K562 (cell line): ENCODE results near the gene SLC22A6. TPM values are rescaled to one million over a fixed set of nuclear protein-coding genes. Genes with fewer than 3 reads are reported as not detected.
A peak's percentile ranks its signal among the peaks of the same experiment; 100 is the strongest.

Experiments
- ATAC-seq: fragments of 200-7000 bp; cut with Tn5 transposase; 3 replicates; pipeline ENCODE4 v1.9.1; 2020; ENCODE audit warnings: moderate library complexity
- BruUV-seq: library from RNA; stranded (reverse); fragments of 400-500 nt; replicated peaks from 2 replicates; lab custom pipeline; 2021; lab: Mats Ljungman, UMichigan
- CTCF ChIA-PET: fragments of 300-600 bp; formaldehyde crosslinking; extraction: SDS; loops from one replicate; lab custom pipeline; 2021; ENCODE audit warnings: low intra/inter-chr PET ratio; lab: Yijun Ruan, JAX
- POLR2A ChIA-PET: fragments of 300-600, 350-650 bp; sonication (Branson Sonifier 250); formaldehyde crosslinking; extraction: SDS; loops from one replicate; lab custom pipeline; 2021; ENCODE audit warnings: antibody characterized with exemption, inconsistent platforms; lab: Yijun Ruan, JAX
- DNase-seq, 4 experiments: peaks; one replicate each; pipeline versions ENCODE4 v3.0.0 to v3.0.0-alpha.2; 2011 to 2018; ENCODE audit warnings: low spot score in 3 of 4, mixed read lengths in 3 of 4; ENCODE audit errors: extremely low read depth in 1 of 4
- FAIRE-seq: peaks from 2 replicates; lab custom pipeline; 2011; peaks lifted over from hg19 to GRCh38; lab: Jason Lieb, UNC
- H2AFZ ChIP-seq: 2 replicates; pipeline ENCODE4 v1.6.0; 2011; ENCODE audit warnings: low read depth, low read length, control low read depth, inconsistent platforms
- H3K27ac ChIP-seq: fragments of 200-600 bp; 3 replicates; pipeline ENCODE4 v1.8.0; 2011; ENCODE audit warnings: low read depth, mild to moderate bottlenecking, control low read depth, inconsistent platforms, low read length, moderate library complexity, mixed read lengths; ENCODE audit errors: extremely low read depth
- H3K27me3 ChIP-seq, 2 experiments: fragments of 300-600 bp in 1 of 2; 2 replicates in 1 of 2; 3 replicates in 1 of 2; pipeline versions ENCODE4 v1.6.0 to v1.8.0; 2011; ENCODE audit warnings: inconsistent platforms in 2 of 2, low read length in 2 of 2, mild to moderate bottlenecking in 1 of 2, mixed read lengths in 1 of 2, moderate library complexity in 1 of 2; ENCODE audit not compliant: control insufficient read depth in 2 of 2, insufficient read depth in 2 of 2
- H3K36me3 ChIP-seq: fragments of 300-600 bp; 3 replicates; pipeline ENCODE4 v1.8.0; 2011; ENCODE audit warnings: mild to moderate bottlenecking, low read length, inconsistent platforms; ENCODE audit not compliant: control insufficient read depth, insufficient read depth
- H3K4me1 ChIP-seq, 2 experiments: fragments of 200-600 bp in 1 of 2; replicated peaks in 1 of 2; 2 replicates in 1 of 2; 3 replicates in 1 of 2; pipeline versions ENCODE4 v1.5.1 to v1.8.0; 2011; ENCODE audit warnings: inconsistent platforms in 2 of 2, low read length in 2 of 2, mild to moderate bottlenecking in 1 of 2, mixed read lengths in 1 of 2, moderate library complexity in 1 of 2; ENCODE audit not compliant: control insufficient read depth in 2 of 2, insufficient read depth in 2 of 2
- H3K4me2 ChIP-seq: 2 replicates; pipeline ENCODE4 v1.6.1; 2011; ENCODE audit warnings: low read length, control low read depth, inconsistent platforms, mixed read lengths; ENCODE audit not compliant: insufficient read depth
- H3K4me3 ChIP-seq: fragments of 200-600 bp; sonication (generic), shearing (Covaris generic); 2 replicates; pipeline ENCODE4 v1.5.1; 2016; ENCODE audit warnings: control low read depth, inconsistent platforms
- H3K79me2 ChIP-seq: fragments of 200-600 bp; 3 replicates; pipeline ENCODE4 v1.8.0; 2011; ENCODE audit warnings: low read length, inconsistent platforms; ENCODE audit not compliant: control insufficient read depth, insufficient read depth
- H3K9ac ChIP-seq, 2 experiments: 2 replicates each; pipeline versions ENCODE4 v1.6.0 to v1.6.1; 2011; ENCODE audit warnings: low read depth in 2 of 2, low read length in 2 of 2, control low read depth in 1 of 2, inconsistent platforms in 1 of 2, mild to moderate bottlenecking in 1 of 2, mixed read lengths in 1 of 2; ENCODE audit not compliant: insufficient read depth in 1 of 2
- H3K9me1 ChIP-seq: one replicate; pipeline ENCODE4 v1.6.0; 2011; ENCODE audit warnings: inconsistent platforms, mild to moderate bottlenecking, low read length, moderate library complexity; ENCODE audit not compliant: control insufficient read depth, insufficient read depth
- H3K9me3 ChIP-seq: replicated peaks from 2 replicates; pipeline ENCODE4 v1.5.1; 2011; ENCODE audit warnings: low read depth, low read length, inconsistent platforms; ENCODE audit not compliant: control insufficient read depth, insufficient read depth
- H4K20me1 ChIP-seq: replicated peaks from 2 replicates; pipeline ENCODE4 v1.6.1; 2011; ENCODE audit warnings: low read length, inconsistent platforms, mixed read lengths; ENCODE audit not compliant: control insufficient read depth, insufficient read depth
- ELF2 ChIP-seq: fragments of 250-450 bp; sonication (Bioruptor Pico); IDR thresholded peaks from 2 replicates; pipeline ENCODE4 v1.5.0; 2021; ENCODE audit warnings: mild to moderate bottlenecking
- JUND ChIP-seq, 2 experiments: IDR thresholded peaks; 2 replicates in 1 of 2; 3 replicates in 1 of 2; pipeline ENCODE4 v1.6.1; 2011; ENCODE audit warnings: borderline replicate concordance in 2 of 2, low read depth in 2 of 2, low read length in 2 of 2, improper control_type of control experiment in 1 of 2, missing biosample characterization in 1 of 2, missing genetic modification characterization in 1 of 2, missing genetic modification reagents in 1 of 2
- NR0B1 ChIP-seq: fragments of 450-650 bp; IDR thresholded peaks from one replicate; pipeline ENCODE4 v1.6.1; 2018; ENCODE audit warnings: mild to moderate bottlenecking, moderate library complexity; ENCODE audit not compliant: partially characterized antibody
- WGBS: fragments of 100-300 bp; shearing (Covaris generic); methylation state at CpG from one replicate; pipeline ENCODE4 v1.1.6; 2016; ENCODE audit warnings: low coverage, mixed read lengths; ENCODE audit not compliant: insufficient coverage; ENCODE audit errors: missing lambda C conversion rate; 5-methylcytosine and 5-hydroxymethylcytosine counted together
- in situ Hi-C: fragments of 300-500 bp; cut with MboI; formaldehyde crosslinking; loops from 4 replicates; pipeline ENCODE4 v1.15.0; 2018; ENCODE audit warnings: inconsistent platforms, mixed read lengths
- intact Hi-C: fragments of 100-400 bp; cut with micrococcal nuclease; formaldehyde crosslinking; loops from 2 replicates; pipeline ENCODE4 v1.14.2; 2022
- polyA plus RNA-seq, 8 experiments: library from polyadenylated mRNA; depleted of rRNA in 4 of 8; stranded (reverse) in 5 of 8; unstranded in 3 of 8; fragments of >200 nt; fragmentation: Nextera tagmentation in 2 of 8; fragmentation: Illumina TruSeq in 1 of 8; extraction: Ambion mirVana in 2 of 8; extraction: Trizol in 1 of 8; gene quantifications; 2 replicates each; pipeline versions ENCODE4 v1.2.1 to v1.2.3, GENCODE V29; 2011 to 2014; ENCODE audit warnings: inconsistent platforms in 1 of 8, missing spikeins in 1 of 8
- total RNA-seq, 7 experiments: library from RNA; depleted of rRNA in 6 of 7; stranded (reverse); fragments of >200 nt in 6 of 7; fragmentation: Illumina TruSeq in 2 of 7; extraction: Trizol in 2 of 7; gene quantifications; 2 replicates each; pipeline versions ENCODE4 v1.2.1 to v1.2.3, GENCODE V29; 2011 to 2021; ENCODE audit warnings: low replicate concordance in 1 of 7

The SLC22A6 gene
- total and polyA plus RNA-seq, 9 of the 15 experiments (the other 6 are each of a cell fraction or from before 2014, with no cell fraction given): not detected

GRCh38 chr11:62953811-62954210 lies 31.0 kb downstream of the SLC22A6 start (continued):
- TF ChIP-seq NR0B1: no peak
- TF ChIP-seq JUND (IDR thresholded peaks at IDR 0.05; ENCODE audit: borderline replicate concordance, low read depth, low read length): peak; percentile 12; the same call in 1 of the 2 replicates
- TF ChIP-seq JUND (tag; IDR thresholded peaks at IDR 0.05; ENCODE audit: borderline replicate concordance, low read depth, low read length): no peak; the same call in 2 of the 3 replicates
- TF ChIP-seq, all 486 proteins: peak for 3

GRCh38 chr11:62948765-62949320 lies 35.9 kb downstream of the SLC22A6 start:
- H3K4me2 ChIP-seq: no peak overlapping the region
- intact Hi-C loops: no loop called here
- no peak overlapping the region for H3K4me3 ChIP-seq
- no peak; the same call in 2 of the 3 replicates for ATAC-seq
- H2AFZ ChIP-seq: no peak overlapping the region
- no peaks in the 10 kb centered on the region for H3K4me1 ChIP-seq
- in situ Hi-C loops: no loop called here
- H3K36me3 ChIP-seq: no peaks in the 10 kb centered on the region
- H3K27me3 ChIP-seq: peaks cover 12 to 13% of the 10 kb centered on the region in 2 experiments; a peak in 4 of 5 replicates
- no peaks in the 10 kb centered on the region for H3K9me1 ChIP-seq
- CTCF ChIA-PET: no interaction called here
- no peaks in the 10 kb centered on the region for H4K20me1 ChIP-seq
- H3K9ac ChIP-seq: peak overlapping the region in 1 of 2 experiments; percentile 33; a peak in 1 of 4 replicates
- no peak for TF ChIP-seq ELF2 (CRISPR knock-in tag)
- TF ChIP-seq, all 486 proteins: peak for 0
- POLR2A ChIA-PET: interaction anchor here (0.6 kb wide), 1 partner anchor 61 kb away, joined by 3 read pairs; no protein-coding TSS in a partner anchor
- 9% methylated on average over 6 of the region's 7 CpGs for WGBS
- FAIRE-seq (no peak), DNase-seq (no peak)
- H3K79me2 ChIP-seq: no peaks in the 10 kb centered on the region
- no peaks in the 10 kb centered on the region for H3K9me3 ChIP-seq
- H3K27ac ChIP-seq: no peak overlapping the region
- no TSS peak for BruUV-seq
